Measurements from ENCODE around the gene ST6GALNAC5.

DNA sequence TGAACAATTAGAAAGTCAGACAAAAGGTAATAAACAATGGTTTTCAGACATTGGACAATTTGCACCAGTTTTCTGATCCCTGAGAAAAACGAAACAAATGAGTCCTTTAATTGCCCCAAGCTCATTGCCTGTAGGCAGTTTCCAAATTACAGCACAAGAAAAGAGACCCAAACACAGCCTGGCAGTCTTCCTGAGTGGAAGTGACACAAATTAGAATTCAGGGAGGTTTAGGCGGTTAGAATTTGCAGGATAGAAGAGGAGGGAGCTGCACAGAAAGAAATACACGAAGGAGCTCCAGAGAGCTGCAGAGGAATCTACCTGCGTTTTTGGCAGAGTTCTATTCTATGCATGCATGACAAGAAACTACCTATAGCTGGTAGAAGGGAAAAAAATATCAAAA lies 236.2 kb downstream of the ST6GALNAC5 start:
- TF ChIP-seq, protein P1, sequence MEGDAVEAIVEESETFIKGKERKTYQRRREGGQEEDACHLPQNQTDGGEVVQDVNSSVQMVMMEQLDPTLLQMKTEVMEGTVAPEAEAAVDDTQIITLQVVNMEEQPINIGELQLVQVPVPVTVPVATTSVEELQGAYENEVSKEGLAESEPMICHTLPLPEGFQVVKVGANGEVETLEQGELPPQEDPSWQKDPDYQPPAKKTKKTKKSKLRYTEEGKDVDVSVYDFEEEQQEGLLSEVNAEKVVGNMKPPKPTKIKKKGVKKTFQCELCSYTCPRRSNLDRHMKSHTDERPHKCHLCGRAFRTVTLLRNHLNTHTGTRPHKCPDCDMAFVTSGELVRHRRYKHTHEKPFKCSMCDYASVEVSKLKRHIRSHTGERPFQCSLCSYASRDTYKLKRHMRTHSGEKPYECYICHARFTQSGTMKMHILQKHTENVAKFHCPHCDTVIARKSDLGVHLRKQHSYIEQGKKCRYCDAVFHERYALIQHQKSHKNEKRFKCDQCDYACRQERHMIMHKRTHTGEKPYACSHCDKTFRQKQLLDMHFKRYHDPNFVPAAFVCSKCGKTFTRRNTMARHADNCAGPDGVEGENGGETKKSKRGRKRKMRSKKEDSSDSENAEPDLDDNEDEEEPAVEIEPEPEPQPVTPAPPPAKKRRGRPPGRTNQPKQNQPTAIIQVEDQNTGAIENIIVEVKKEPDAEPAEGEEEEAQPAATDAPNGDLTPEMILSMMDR (IDR thresholded peaks at IDR 0.05; ENCODE audit: low read depth, low read length) = no peak
- no peak for TF ChIP-seq MYC (IDR thresholded peaks at IDR 0.05; ENCODE audit: low read depth, low read length)
